Breast epithelium (tissue), 3 donors: ENCODE measurements around the gene LRP2.

Experiments used
- POLR2A ChIP-seq: fragments of 450-650 bp; IDR thresholded peaks from one replicate; pipeline ENCODE4 v1.6.1; 2016; ENCODE audit warnings: antibody characterized with exemption, mild to moderate bottlenecking, moderate library complexity
- TF ChIP-seq, protein P1 (sequence below), 3 donors: fragments of 450-650 bp; IDR thresholded peaks; one replicate each; pipeline ENCODE4 v1.5.1; 2016 to 2017; ENCODE audit warnings: antibody characterized with exemption in 3 of 3, mild to moderate bottlenecking in 3 of 3, moderate library complexity in 3 of 3

DNA sequence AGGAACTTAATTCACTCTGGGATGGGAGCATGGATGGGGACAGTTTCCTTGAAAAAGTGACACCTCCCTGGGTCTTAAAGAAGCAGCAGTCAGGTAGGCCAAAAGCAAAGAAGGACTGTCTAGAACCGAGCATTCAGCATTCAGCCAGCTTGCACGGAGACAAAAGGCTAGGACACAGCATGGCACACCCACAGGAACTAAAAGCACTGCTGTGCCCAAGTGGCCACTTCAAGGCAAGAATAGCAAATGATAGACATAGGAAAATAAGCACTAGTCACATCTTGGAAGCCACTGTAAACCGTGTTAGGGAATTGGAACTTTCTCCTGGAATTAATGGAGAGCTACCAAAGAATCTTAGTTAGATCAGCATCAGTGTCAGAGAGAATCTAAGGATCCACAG is 47.0 kb downstream of the LRP2 start:
- TF ChIP-seq, protein P1, sequence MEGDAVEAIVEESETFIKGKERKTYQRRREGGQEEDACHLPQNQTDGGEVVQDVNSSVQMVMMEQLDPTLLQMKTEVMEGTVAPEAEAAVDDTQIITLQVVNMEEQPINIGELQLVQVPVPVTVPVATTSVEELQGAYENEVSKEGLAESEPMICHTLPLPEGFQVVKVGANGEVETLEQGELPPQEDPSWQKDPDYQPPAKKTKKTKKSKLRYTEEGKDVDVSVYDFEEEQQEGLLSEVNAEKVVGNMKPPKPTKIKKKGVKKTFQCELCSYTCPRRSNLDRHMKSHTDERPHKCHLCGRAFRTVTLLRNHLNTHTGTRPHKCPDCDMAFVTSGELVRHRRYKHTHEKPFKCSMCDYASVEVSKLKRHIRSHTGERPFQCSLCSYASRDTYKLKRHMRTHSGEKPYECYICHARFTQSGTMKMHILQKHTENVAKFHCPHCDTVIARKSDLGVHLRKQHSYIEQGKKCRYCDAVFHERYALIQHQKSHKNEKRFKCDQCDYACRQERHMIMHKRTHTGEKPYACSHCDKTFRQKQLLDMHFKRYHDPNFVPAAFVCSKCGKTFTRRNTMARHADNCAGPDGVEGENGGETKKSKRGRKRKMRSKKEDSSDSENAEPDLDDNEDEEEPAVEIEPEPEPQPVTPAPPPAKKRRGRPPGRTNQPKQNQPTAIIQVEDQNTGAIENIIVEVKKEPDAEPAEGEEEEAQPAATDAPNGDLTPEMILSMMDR (IDR thresholded peaks at IDR 0.05), result no peak
- no peak for TF ChIP-seq POLR2A
